Tongue (tissue), 2 donors: ENCODE measurements around the gene GRIP2. TPM values are rescaled to one million over a fixed set of nuclear protein-coding genes. Genes with fewer than 3 reads are reported as not detected.

Experiments
- DNase-seq: peaks from one replicate; pipeline ENCODE4 v3.0.0-alpha.2; 2015
- total RNA-seq: library from RNA; depleted of rRNA; stranded (reverse); fragments of >200 nt; gene quantifications from one replicate; pipeline ENCODE4 v1.2.3, GENCODE V29; 2014

The GRIP2 gene
- total RNA-seq, 1 donor from 2014 or later = 14.1 TPM

- no peak for DNase-seq
Measured at GRCh38 chr3:14483286-14483685, 56.9 kb downstream of the GRIP2 start.

GRCh38 chr3:14482271-14482721 lies 57.8 kb downstream of the GRIP2 start:
- peak; percentile 37 for DNase-seq

GRCh38 chr3:14481646-14482036 lies 58.5 kb downstream of the GRIP2 start:
- DNase-seq = no peak

GRCh38 chr3:14481018-14481645 lies 59.0 kb downstream of the GRIP2 start:
- DNase-seq = no peak

GRCh38 chr3:14480207-14481017 lies 59.7 kb downstream of the GRIP2 start:
- DNase-seq = no peak

GRCh38 chr3:14479591-14479990 lies 60.6 kb downstream of the GRIP2 start:
- no peak for DNase-seq

GRCh38 chr3:14478956-14479550 lies 61.1 kb downstream of the GRIP2 start:
- DNase-seq = no peak

GRCh38 chr3:14477311-14477935 lies 62.7 kb downstream of the GRIP2 start:
- no peak for DNase-seq

- DNase-seq = no peak
Measured at GRCh38 chr3:14476583-14477265, 63.4 kb downstream of the GRIP2 start.

- DNase-seq = no peak
Measured at GRCh38 chr3:14475621-14476020, 64.5 kb downstream of the GRIP2 start.

GRCh38 chr3:14474363-14475081 lies 65.6 kb downstream of the GRIP2 start:
- no peak for DNase-seq

- DNase-seq = no peak
Measured at GRCh38 chr3:14473411-14473891, 66.7 kb downstream of the GRIP2 start.

GRCh38 chr3:14472471-14473351 lies 67.4 kb downstream of the GRIP2 start:
- no peak for DNase-seq

- no peak for DNase-seq
Measured at GRCh38 chr3:14471690-14472089, 68.5 kb downstream of the GRIP2 start.

GRCh38 chr3:14471016-14471415 lies 69.1 kb downstream of the GRIP2 start:
- DNase-seq = no peak

- DNase-seq = no peak
Measured at GRCh38 chr3:14470461-14470860, 69.7 kb downstream of the GRIP2 start.

- DNase-seq = no peak
Measured at GRCh38 chr3:14468621-14468981, 71.5 kb downstream of the GRIP2 start.

GRCh38 chr3:14467814-14468620 lies 72.1 kb downstream of the GRIP2 start:
- peak; percentile 67 for DNase-seq

- DNase-seq = no peak
Measured at GRCh38 chr3:14466179-14466903, 73.8 kb downstream of the GRIP2 start.
